WTC11 (cell line): ENCODE results near the gene GLIPR2. TPM values are rescaled to one million over a fixed set of nuclear protein-coding genes. Genes with fewer than 3 reads are reported as not detected.

Source experiments
- ATAC-seq: fragments of 200-7000 bp; cut with Tn5 transposase; 2 replicates; pipeline ENCODE4 v1.10.0; 2021; ENCODE audit warnings: mild to moderate bottlenecking, moderate library complexity
- CTCF ChIA-PET: fragments of 300-600 bp; sonication (Branson Sonifier 250); formaldehyde crosslinking; loops from one replicate; lab custom pipeline; 2021; ENCODE audit warnings: antibody characterized with exemption; lab: Charles Lee
- POLR2A ChIA-PET: fragments of 350-600 bp; sonication (Branson Sonifier 250); formaldehyde crosslinking; loops from one replicate; lab custom pipeline; 2021; ENCODE audit warnings: antibody characterized with exemption; lab: Charles Lee
- DNase-seq: peaks from one replicate; pipeline ENCODE4 v3.0.0; 2021; ENCODE audit warnings: low spot score
- H3K27ac Mint-ChIP-seq: 2 replicates; pipeline ENCODE4 v1.8.0; 2021; ENCODE audit warnings: mixed read lengths
- H3K27me3 Mint-ChIP-seq: 2 replicates; pipeline ENCODE4 v1.8.0; 2021; ENCODE audit warnings: low read depth, mild to moderate bottlenecking, moderate library complexity, mixed read lengths
- H3K36me3 Mint-ChIP-seq: 2 replicates; pipeline ENCODE4 v1.8.0; 2021; ENCODE audit warnings: mixed read lengths
- H3K4me1 Mint-ChIP-seq: 2 replicates; pipeline ENCODE4 v1.8.0; 2022; ENCODE audit warnings: mixed read lengths
- H3K4me3 Mint-ChIP-seq: 2 replicates; pipeline ENCODE4 v1.8.0; 2021; ENCODE audit warnings: mild to moderate bottlenecking, moderate library complexity, mixed read lengths
- H3K9me3 Mint-ChIP-seq: 2 replicates; pipeline ENCODE4 v1.8.0; 2021; ENCODE audit warnings: mixed read lengths
- CDX4 ChIP-seq: fragments of 250-450 bp; sonication (Bioruptor Pico); IDR thresholded peaks from 2 replicates; pipeline ENCODE4 v1.9.0; 2021; ENCODE audit warnings: moderate library complexity, mild to moderate bottlenecking, inconsistent platforms, borderline replicate concordance
- CREB1 ChIP-seq: sonication (generic); formaldehyde crosslinking; IDR thresholded peaks from 2 replicates; pipeline ENCODE4 v1.8.0; 2023; ENCODE audit warnings: mild to moderate bottlenecking, missing genetic modification reagents
- CREM ChIP-seq: sonication (generic); formaldehyde crosslinking; IDR thresholded peaks from 2 replicates; pipeline ENCODE4 v1.8.1; 2022; ENCODE audit warnings: mild to moderate bottlenecking, missing genetic modification reagents, moderate library complexity
- E2F1 ChIP-seq: sonication (generic); formaldehyde crosslinking; IDR thresholded peaks from 2 replicates; pipeline ENCODE4 v1.8.0; 2022; ENCODE audit warnings: mild to moderate bottlenecking, missing genetic modification reagents
- EMX1 ChIP-seq: fragments of 250-450 bp; sonication (Bioruptor Pico); IDR thresholded peaks from 2 replicates; pipeline ENCODE4 v1.8.0; 2021; ENCODE audit warnings: mild to moderate bottlenecking
- FOXK1 ChIP-seq: sonication (generic); formaldehyde crosslinking; IDR thresholded peaks from 2 replicates; pipeline ENCODE4 v1.8.0; 2022; ENCODE audit warnings: mild to moderate bottlenecking, moderate library complexity, missing genetic modification reagents
- FOXP1 ChIP-seq: sonication (generic); formaldehyde crosslinking; IDR thresholded peaks from 2 replicates; pipeline ENCODE4 v1.8.0; 2022; ENCODE audit warnings: missing genetic modification reagents, mild to moderate bottlenecking, moderate library complexity, borderline replicate concordance
- FOXP4 ChIP-seq: sonication (generic); formaldehyde crosslinking; IDR thresholded peaks from 2 replicates; pipeline ENCODE4 v1.8.0; 2022; ENCODE audit warnings: mild to moderate bottlenecking, missing genetic modification reagents
- IRF2 ChIP-seq: sonication (generic); formaldehyde crosslinking; IDR thresholded peaks from 2 replicates; pipeline ENCODE4 v1.8.0; 2022; ENCODE audit warnings: low read depth, missing genetic modification reagents, borderline replicate concordance
- MAX ChIP-seq: sonication (generic); formaldehyde crosslinking; IDR thresholded peaks from 2 replicates; pipeline ENCODE4 v1.8.0; 2022; ENCODE audit warnings: mild to moderate bottlenecking, missing genetic modification reagents
- RELA ChIP-seq: sonication (generic); formaldehyde crosslinking; IDR thresholded peaks from 2 replicates; pipeline ENCODE4 v1.8.1; 2022; ENCODE audit warnings: missing genetic modification reagents, mild to moderate bottlenecking, borderline replicate concordance
- SOX15 ChIP-seq: fragments of 250-450 bp; sonication (Bioruptor Pico); IDR thresholded peaks from 2 replicates; pipeline ENCODE4 v1.9.0; 2021; ENCODE audit warnings: mild to moderate bottlenecking
- STAT6 ChIP-seq: sonication (generic); formaldehyde crosslinking; conservative IDR thresholded peaks from 2 replicates; pipeline ENCODE4 v1.8.1; 2023; ENCODE audit warnings: mild to moderate bottlenecking, low read depth, missing genetic modification reagents, moderate library complexity
- TCF7 ChIP-seq: sonication (generic); formaldehyde crosslinking; IDR thresholded peaks from 2 replicates; pipeline ENCODE4 v1.8.0; 2022; ENCODE audit warnings: mild to moderate bottlenecking, low read depth, missing genetic modification reagents, moderate library complexity
- TEAD1 ChIP-seq: sonication (generic); formaldehyde crosslinking; IDR thresholded peaks from 2 replicates; pipeline ENCODE4 v1.8.0; 2022; ENCODE audit warnings: mild to moderate bottlenecking, missing genetic modification reagents
- TP53 ChIP-seq: sonication (generic); formaldehyde crosslinking; IDR thresholded peaks from 2 replicates; pipeline ENCODE4 v1.8.1; 2023; ENCODE audit warnings: mild to moderate bottlenecking, missing genetic modification reagents
- USF1 ChIP-seq: sonication (generic); formaldehyde crosslinking; IDR thresholded peaks from 2 replicates; pipeline ENCODE4 v1.8.0; 2022; ENCODE audit warnings: mild to moderate bottlenecking, missing genetic modification reagents
- ZNF121 ChIP-seq: sonication (generic); formaldehyde crosslinking; IDR thresholded peaks from 2 replicates; pipeline ENCODE4 v1.8.0; 2023; ENCODE audit warnings: missing genetic modification reagents
- ZNF396 ChIP-seq: fragments of 250-450 bp; sonication (Bioruptor Pico); IDR thresholded peaks from 2 replicates; pipeline ENCODE4 v1.8.0; 2021; ENCODE audit warnings: mild to moderate bottlenecking, moderate library complexity, borderline replicate concordance
- total RNA-seq: library from RNA; stranded (reverse); gene quantifications from 3 replicates; pipeline ENCODE4 v1.2.3, GENCODE V29; 2021

GLIPR2 gene
- total RNA-seq, 1 experiment from 2014 or later, result 3.7 TPM

- TF ChIP-seq USF1 (CRISPR knock-in tag) (no peak), SOX15 (CRISPR knock-in tag) (no peak)
Observed at GRCh38 chr9:36187414-36187813, 50.9 kb downstream of the GLIPR2 start (continued).

- CTCF ChIA-PET, result interaction anchor here (1.7 to 3.9 kb wide), 2 partner anchors 22 to 86 kb away, joined by 4 to 26 read pairs; no protein-coding TSS in a partner anchor
- no peak overlapping the region for H3K27ac Mint-ChIP-seq
- TF ChIP-seq TCF7 (CRISPR knock-in tag) (no peak), FOXK1 (CRISPR knock-in tag) (no peak), E2F1 (CRISPR knock-in tag) (no peak), FOXP4 (CRISPR knock-in tag) (no peak), MAX (CRISPR knock-in tag) (no peak)
- H3K36me3 Mint-ChIP-seq, result no peaks in the 10 kb centered on the region
- no peak for DNase-seq
- H3K4me3 Mint-ChIP-seq, result no peak overlapping the region
- ATAC-seq, result no peak
- H3K4me1 Mint-ChIP-seq, result peaks cover 23% of the 10 kb centered on the region
- H3K27me3 Mint-ChIP-seq, result peaks cover 18% of the 10 kb centered on the region
- POLR2A ChIA-PET, result no interaction called here
- H3K9me3 Mint-ChIP-seq, result peaks cover 7% of the 10 kb centered on the region
Observed at GRCh38 chr9:36188212-36188611, 51.7 kb downstream of the GLIPR2 start.

GRCh38 chr9:36189976-36190375 is 53.4 kb downstream of the GLIPR2 start:
- ChIA-PET POLR2A (interaction anchor here (0.5 to 2.6 kb wide), 7 partner anchors 16 to 1103 kb away, joined by 3 to 24 read pairs (median 3); no protein-coding TSS in a partner anchor), CTCF (interaction anchor here (0.5 to 3.9 kb wide), 16 partner anchors 15 to 1550 kb away, joined by 3 to 26 read pairs (median 4); no protein-coding TSS in a partner anchor)
- TF ChIP-seq IRF2 (CRISPR knock-in tag) (no peak), MAX (CRISPR knock-in tag) (no peak), EMX1 (CRISPR knock-in tag) (no peak)
- H3K27me3 Mint-ChIP-seq, result peaks cover 18% of the 10 kb centered on the region
- H3K4me1 Mint-ChIP-seq, result peaks cover 34% of the 10 kb centered on the region
- peaks cover 11% of the 10 kb centered on the region for H3K36me3 Mint-ChIP-seq
- H3K4me3 Mint-ChIP-seq, result peak overlapping the region; percentile 97
- peaks cover 2% of the 10 kb centered on the region for H3K9me3 Mint-ChIP-seq
- ATAC-seq, result no peak
- H3K27ac Mint-ChIP-seq, result peak overlapping the region; percentile 89
- DNase-seq, result no peak

GRCh38 chr9:36190388-36191289 is 54.1 kb downstream of the GLIPR2 start, which contains the start of gene CLTA:
Gene CLTA (plus strand): TSS chr9:36190921. CDS start chr9:36191057, 136 bp downstream.
- Mint-ChIP-seq H3K9me3 (no peaks in the 10 kb centered on the region; the same call in 1 of the 2 replicates), H3K4me1 (peaks cover 34% of the 10 kb centered on the region), H3K4me3 (peak within 1 kb of the TSS; percentile 97), H3K36me3 (peaks cover 15% of the 10 kb centered on the region), H3K27me3 (peaks cover 18% of the 10 kb centered on the region), H3K27ac (peak within 1 kb of the TSS; percentile 93)
- ChIA-PET CTCF (interaction anchor here (0.5 to 3.9 kb wide), 16 partner anchors 14 to 1551 kb away, joined by 3 to 26 read pairs (median 4); no protein-coding TSS in a partner anchor), POLR2A (interaction anchor here (0.7 to 2.6 kb wide), 7 partner anchors 17 to 575 kb away, joined by 3 to 24 read pairs (median 3); no protein-coding TSS in a partner anchor)
- peak; percentile 96 for DNase-seq
- peak; percentile 97 for ATAC-seq
- TF ChIP-seq ZNF396 (CRISPR knock-in tag) (no peak), CREM (peak; percentile 26; the same call in 1 of the 2 replicates), TEAD1 (CRISPR knock-in tag) (peak; percentile 56), FOXK1 (CRISPR knock-in tag) (peak; percentile 91), TP53 (CRISPR knock-in tag) (peak; percentile 88), IRF2 (CRISPR knock-in tag) (no peak), RELA (peak; percentile 46; the same call in 1 of the 2 replicates), ZNF121 (CRISPR knock-in tag) (no peak), STAT6 (no peak), FOXP1 (no peak; the same call in 1 of the 2 replicates), CREB1 (CRISPR knock-in tag) (no peak), SOX15 (CRISPR knock-in tag) (no peak), CDX4 (no peak)
